GM12801 (cell line): ENCODE data around the gene SPRY1.

Source experiments
- TF ChIP-seq, protein P1 (sequence below): IDR thresholded peaks from one replicate; pipeline ENCODE4 v1.5.1; 2011; ENCODE audit warnings: control low read depth; ENCODE audit not compliant: insufficient read length; ENCODE audit errors: extremely low read depth

SPRY1 gene

DNA sequence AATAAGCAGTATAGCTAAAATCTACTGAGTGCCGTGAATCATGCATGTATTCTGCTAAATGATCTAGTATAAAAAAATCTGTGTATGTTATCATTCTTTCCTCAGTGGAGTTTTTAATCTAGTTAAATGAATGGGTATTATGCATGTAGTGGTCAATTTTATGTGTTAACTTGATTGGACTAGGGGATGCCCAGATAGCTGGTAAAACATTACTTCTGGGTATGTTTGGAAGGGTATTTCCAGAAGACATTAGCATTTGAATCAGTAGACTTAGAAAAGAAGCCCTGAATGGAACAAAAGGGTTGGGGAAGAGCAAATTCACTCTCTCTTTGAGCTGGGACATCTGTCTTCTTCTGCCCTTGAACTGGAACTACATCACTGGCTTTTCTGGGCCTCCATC is 34.5 kb upstream of the SPRY1 start:
- TF ChIP-seq, protein P1, sequence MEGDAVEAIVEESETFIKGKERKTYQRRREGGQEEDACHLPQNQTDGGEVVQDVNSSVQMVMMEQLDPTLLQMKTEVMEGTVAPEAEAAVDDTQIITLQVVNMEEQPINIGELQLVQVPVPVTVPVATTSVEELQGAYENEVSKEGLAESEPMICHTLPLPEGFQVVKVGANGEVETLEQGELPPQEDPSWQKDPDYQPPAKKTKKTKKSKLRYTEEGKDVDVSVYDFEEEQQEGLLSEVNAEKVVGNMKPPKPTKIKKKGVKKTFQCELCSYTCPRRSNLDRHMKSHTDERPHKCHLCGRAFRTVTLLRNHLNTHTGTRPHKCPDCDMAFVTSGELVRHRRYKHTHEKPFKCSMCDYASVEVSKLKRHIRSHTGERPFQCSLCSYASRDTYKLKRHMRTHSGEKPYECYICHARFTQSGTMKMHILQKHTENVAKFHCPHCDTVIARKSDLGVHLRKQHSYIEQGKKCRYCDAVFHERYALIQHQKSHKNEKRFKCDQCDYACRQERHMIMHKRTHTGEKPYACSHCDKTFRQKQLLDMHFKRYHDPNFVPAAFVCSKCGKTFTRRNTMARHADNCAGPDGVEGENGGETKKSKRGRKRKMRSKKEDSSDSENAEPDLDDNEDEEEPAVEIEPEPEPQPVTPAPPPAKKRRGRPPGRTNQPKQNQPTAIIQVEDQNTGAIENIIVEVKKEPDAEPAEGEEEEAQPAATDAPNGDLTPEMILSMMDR: no peak

DNA sequence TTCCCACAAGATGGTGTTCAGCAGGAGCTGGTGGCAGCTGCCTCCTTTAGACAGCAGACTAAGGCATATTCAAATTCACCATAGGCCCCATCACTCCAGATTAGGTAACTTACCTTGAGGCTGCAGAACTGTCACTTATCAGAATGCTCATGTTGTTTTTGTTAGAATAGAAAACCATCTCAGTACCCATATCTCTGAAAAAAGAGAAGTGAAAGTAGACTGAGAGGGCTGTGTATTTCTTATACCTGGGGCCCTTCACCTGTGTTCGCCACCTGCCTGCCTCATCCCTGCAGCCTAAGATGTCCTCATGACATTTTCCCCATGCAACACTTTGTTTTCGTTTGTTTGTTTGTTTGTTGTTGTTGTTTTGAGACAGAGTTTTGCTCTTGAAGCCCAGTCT is 32.9 kb upstream of the SPRY1 start:
- TF ChIP-seq, protein P1: no peak

DNA sequence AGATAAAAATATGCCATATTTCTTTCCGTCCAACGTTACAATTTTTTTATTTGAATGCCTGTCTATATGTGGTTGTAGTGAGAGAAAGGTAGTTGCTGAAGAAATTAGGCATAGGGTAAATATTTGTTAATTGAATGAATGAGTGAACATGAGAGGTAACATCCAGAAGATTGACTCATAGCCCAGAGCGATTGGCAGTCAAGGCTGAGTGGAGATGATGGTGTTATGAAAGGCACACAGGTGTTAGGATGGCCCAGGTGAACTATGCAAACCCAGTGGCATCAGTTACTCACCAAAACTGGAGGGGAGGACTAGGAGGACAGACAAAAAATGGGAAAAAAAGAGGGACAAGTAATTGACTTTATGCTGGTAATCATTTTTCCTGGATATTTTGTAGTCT is 31.7 kb upstream of the SPRY1 start:
- TF ChIP-seq, protein P1: no peak

DNA sequence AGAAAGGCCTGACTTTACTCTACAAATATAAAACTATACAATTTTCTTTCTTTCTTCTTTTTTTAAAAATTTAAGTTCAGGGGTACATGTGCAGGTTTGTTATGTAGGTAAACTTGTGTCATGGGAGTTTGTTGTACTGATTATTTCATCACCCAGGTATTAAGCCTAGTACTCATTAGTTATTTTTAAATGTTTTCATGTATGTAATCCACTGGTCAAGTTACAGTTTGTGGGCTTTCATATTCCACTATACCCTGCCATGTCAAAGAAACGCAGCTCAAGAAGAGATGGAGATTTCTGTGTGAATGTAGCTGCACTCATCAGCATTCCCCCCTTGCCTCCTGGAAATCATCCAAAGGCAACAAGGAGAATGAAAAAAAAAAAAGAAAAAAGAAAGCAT is 31.2 kb upstream of the SPRY1 start:
- TF ChIP-seq, protein P1: no peak

DNA sequence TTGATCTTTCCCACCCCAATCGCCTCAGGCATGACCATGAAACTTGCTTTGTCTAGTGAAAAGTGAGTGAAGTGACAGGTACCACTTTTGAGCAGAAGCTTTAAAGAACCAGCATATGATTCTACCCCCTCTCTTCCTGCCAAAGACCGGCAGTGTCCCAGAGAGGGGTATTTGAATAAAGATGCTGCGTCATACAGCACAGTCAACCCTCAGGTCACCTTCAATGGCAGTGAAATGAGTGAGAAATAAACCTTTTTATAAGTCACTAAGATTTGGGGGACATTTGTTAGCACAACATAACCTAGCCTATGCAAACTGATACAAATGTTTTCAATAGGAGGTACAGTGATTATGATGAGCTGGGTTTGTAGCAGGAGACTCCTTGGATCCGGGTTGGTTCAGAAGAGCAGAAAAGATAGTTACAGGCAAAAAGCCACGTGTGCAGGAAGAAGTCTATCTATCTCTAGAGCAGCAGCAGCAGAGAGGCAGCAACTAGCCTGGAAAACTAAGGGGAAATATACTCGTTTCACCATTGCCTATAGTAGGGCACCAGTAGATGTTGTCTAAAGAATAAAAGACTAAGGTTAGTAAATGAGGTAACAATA is 30.3 kb upstream of the SPRY1 start:
- TF ChIP-seq, protein P1: no peak

DNA sequence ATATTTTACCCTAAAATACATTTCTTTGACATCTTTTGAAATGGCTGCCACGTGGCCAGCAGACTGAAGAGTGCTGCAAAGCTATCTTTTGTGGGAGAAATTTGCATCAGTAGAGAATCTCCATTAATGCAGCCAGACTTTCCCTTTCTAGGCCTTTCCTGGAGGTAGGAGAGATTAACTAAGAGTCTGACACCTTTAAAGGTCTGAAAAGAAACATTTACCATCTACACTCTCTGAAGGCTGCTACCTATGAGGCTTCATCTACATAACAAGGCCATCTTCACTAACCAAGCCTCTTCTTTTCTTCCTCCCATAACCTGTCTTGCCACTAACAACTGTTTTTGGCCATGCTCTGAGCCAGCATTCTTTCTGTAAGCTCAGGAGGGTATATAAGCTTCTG is 17.8 kb upstream of the SPRY1 start:
- TF ChIP-seq, protein P1: no peak

DNA sequence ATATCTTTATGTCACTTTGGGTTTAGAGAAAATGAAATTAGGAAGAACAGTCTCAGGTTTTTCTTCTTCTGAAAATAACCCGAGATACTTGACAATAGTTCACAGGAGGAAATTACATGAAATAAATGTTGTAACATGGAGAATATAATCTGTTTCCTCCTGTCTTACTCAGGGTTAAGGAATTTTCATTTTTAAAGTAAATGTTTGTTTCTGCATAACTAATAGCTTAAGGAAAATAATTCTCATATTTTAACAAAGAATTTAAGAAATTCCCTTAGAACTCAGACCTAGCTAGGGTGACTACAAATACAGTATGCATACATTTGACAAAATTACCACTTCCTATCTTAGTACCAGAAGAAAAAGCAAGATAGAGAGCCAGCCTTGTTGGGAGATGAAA is 17.2 kb upstream of the SPRY1 start:
- TF ChIP-seq, protein P1: no peak
